ENCODE results near the gene ATP8A1. TPM values are rescaled to one million over a fixed set of nuclear protein-coding genes. Genes with fewer than 3 reads are reported as not detected.

ATP8A1 gene
- total and polyA plus RNA-seq, 2 of the 4 experiments (the other 2 are of a cell fraction), result 0.12 to 0.36 TPM

- no peaks in the 10 kb centered on the region for H3K27me3 ChIP-seq (ENCODE audit: control insufficient read depth, insufficient read depth, low read length)
- no peaks in the 10 kb centered on the region for H3K9me1 ChIP-seq (ENCODE audit: insufficient read depth, low read length)
- H3K56ac ChIP-seq (ENCODE audit: extremely low read depth, insufficient read depth, low read length), result no peak overlapping the region
- H3K4me3 ChIP-seq (ENCODE audit: insufficient read depth, low read depth, low read length), result no peak overlapping the region
- intact Hi-C loops (cut with micrococcal nuclease), result no loop called here
- no peak overlapping the region for H3K27ac ChIP-seq (ENCODE audit: insufficient read depth, low read length)
- H3K18ac ChIP-seq (ENCODE audit: low read depth, low read length), result no peak overlapping the region
- H2BK20ac ChIP-seq (ENCODE audit: low read depth, low read length), result no peak overlapping the region
- no peak overlapping the region for H2AK5ac ChIP-seq (ENCODE audit: low read depth, low read length)
- BruUV-seq (replicated peaks), result no TSS peak
- H2BK15ac ChIP-seq (ENCODE audit: low read depth, low read length), result no peak overlapping the region
- no peak overlapping the region for H2AK9ac ChIP-seq (replicated peaks; ENCODE audit: low read depth, low read length, poor library complexity)
- no peaks in the 10 kb centered on the region for H4K20me1 ChIP-seq (ENCODE audit: insufficient read depth, low read length)
- in situ Hi-C loops (cut with MboI; ENCODE audit: low sequenced_read_pairs), result no loop called here
- H4K91ac ChIP-seq (ENCODE audit: insufficient read depth, low read depth, low read length), result no peak overlapping the region
- no peak overlapping the region for H3K4ac ChIP-seq (ENCODE audit: low read depth, low read length)
- H3K79me1 ChIP-seq (ENCODE audit: low read depth in 1 of 2, low read length in 2 of 2), result no peaks in the 10 kb centered on the region; a peak in 1 of 4 replicates
- ChIA-PET CTCF (no interaction called here), POLR2A (ENCODE audit: unreplicated experiment) (no interaction called here)
- DNase-seq, result no peak
- H2BK5ac ChIP-seq (ENCODE audit: low read depth, low read length, poor library complexity, severe bottlenecking), result no peak overlapping the region
- no peak overlapping the region for H4K5ac ChIP-seq (ENCODE audit: low read depth, low read length)
- no peaks in the 10 kb centered on the region for H3K4me1 ChIP-seq (ENCODE audit: control insufficient read depth, insufficient read depth, low read length)
- no peak for ATAC-seq (ENCODE audit: low read depth)
- no peak for TF ChIP-seq NFE2L2 (IDR thresholded peaks at IDR 0.05; ENCODE audit: low read depth, low read length)
- TF ChIP-seq RCOR1 (IDR thresholded peaks at IDR 0.05; ENCODE audit: insufficient replicate concordance, low read length), result no peak
- TF ChIP-seq CEBPB (IDR thresholded peaks at IDR 0.05; ENCODE audit: low read depth, low read length), result no peak
- TF ChIP-seq FOS (IDR thresholded peaks at IDR 0.05; ENCODE audit: low read depth, low read length), result no peak
- TF ChIP-seq MAFK (IDR thresholded peaks at IDR 0.05; ENCODE audit: low read depth, low read length), result no peak
- TF ChIP-seq MAZ (IDR thresholded peaks at IDR 0.05; ENCODE audit: borderline replicate concordance, low read depth, low read length), result no peak
- TF ChIP-seq RFX5 (IDR thresholded peaks at IDR 0.05; ENCODE audit: low read depth, low read length), result no peak
- TF ChIP-seq BHLHE40 (IDR thresholded peaks at IDR 0.05; ENCODE audit: low read depth, low read length), result no peak
- TF ChIP-seq CHD1 (IDR thresholded peaks at IDR 0.05; ENCODE audit: low read depth, low read length), result no peak
- no peak for TF ChIP-seq MXI1 (IDR thresholded peaks at IDR 0.05; ENCODE audit: borderline replicate concordance, low read depth, low read length)
- no peak for TF ChIP-seq RAD21 (IDR thresholded peaks at IDR 0.05; ENCODE audit: low read length)
- TF ChIP-seq, protein P1, sequence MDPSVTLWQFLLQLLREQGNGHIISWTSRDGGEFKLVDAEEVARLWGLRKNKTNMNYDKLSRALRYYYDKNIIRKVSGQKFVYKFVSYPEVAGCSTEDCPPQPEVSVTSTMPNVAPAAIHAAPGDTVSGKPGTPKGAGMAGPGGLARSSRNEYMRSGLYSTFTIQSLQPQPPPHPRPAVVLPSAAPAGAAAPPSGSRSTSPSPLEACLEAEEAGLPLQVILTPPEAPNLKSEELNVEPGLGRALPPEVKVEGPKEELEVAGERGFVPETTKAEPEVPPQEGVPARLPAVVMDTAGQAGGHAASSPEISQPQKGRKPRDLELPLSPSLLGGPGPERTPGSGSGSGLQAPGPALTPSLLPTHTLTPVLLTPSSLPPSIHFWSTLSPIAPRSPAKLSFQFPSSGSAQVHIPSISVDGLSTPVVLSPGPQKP (IDR thresholded peaks at IDR 0.05; ENCODE audit: borderline replicate concordance, low read depth, low read length), result no peak
- TF ChIP-seq, protein P2, sequence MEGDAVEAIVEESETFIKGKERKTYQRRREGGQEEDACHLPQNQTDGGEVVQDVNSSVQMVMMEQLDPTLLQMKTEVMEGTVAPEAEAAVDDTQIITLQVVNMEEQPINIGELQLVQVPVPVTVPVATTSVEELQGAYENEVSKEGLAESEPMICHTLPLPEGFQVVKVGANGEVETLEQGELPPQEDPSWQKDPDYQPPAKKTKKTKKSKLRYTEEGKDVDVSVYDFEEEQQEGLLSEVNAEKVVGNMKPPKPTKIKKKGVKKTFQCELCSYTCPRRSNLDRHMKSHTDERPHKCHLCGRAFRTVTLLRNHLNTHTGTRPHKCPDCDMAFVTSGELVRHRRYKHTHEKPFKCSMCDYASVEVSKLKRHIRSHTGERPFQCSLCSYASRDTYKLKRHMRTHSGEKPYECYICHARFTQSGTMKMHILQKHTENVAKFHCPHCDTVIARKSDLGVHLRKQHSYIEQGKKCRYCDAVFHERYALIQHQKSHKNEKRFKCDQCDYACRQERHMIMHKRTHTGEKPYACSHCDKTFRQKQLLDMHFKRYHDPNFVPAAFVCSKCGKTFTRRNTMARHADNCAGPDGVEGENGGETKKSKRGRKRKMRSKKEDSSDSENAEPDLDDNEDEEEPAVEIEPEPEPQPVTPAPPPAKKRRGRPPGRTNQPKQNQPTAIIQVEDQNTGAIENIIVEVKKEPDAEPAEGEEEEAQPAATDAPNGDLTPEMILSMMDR (conservative IDR thresholded peaks at IDR 0.05; ENCODE audit: low read depth, low read length), result no peak
- no peak for TF ChIP-seq POLR2A (IDR thresholded peaks at IDR 0.05; ENCODE audit: low read depth, low read length)
- TF ChIP-seq SMC3 (IDR thresholded peaks at IDR 0.05; ENCODE audit: low read depth, low read length), result no peak
- no peak for TF ChIP-seq USF2 (IDR thresholded peaks at IDR 0.05; ENCODE audit: low read depth, low read length)
- no peak overlapping the region for H3K23ac ChIP-seq (ENCODE audit: low read depth, low read length)
- WGBS, 2 experiments (ENCODE audit: extremely low coverage in 2 of 2, insufficient read length in 1 of 2), result 100% methylated on average over 3 of the region's 6 CpGs; no CpG with 5 or more reads in 1 of the 2 experiments
- H4K8ac ChIP-seq (ENCODE audit: low read depth in 2 of 2, low read length in 2 of 2), result no peak overlapping the region
- no peaks in the 10 kb centered on the region for H3K9me3 ChIP-seq (ENCODE audit: control insufficient read depth, insufficient read depth, low read length)
- dilution Hi-C loops (cut with HindIII; ENCODE audit: low sequenced_read_pairs, unreplicated experiment), result no loop called here
- H3K4me2 ChIP-seq (ENCODE audit: low read depth, low read length), result no peak overlapping the region
- no peak overlapping the region for H2BK120ac ChIP-seq (ENCODE audit: low read depth, low read length)
- H3K9ac ChIP-seq (ENCODE audit: low read depth, low read length), result no peak overlapping the region
- no peak overlapping the region for H3K14ac ChIP-seq (replicated peaks; ENCODE audit: low read depth, low read length)
- peaks cover 19% of the 10 kb centered on the region; the same call in 1 of the 2 replicates for H3K36me3 ChIP-seq (ENCODE audit: control insufficient read depth, insufficient read depth, low read length)
- H2AFZ ChIP-seq (replicated peaks; ENCODE audit: low read length, poor library complexity), result no peak overlapping the region
These were observed 252.9 kb downstream of the ATP8A1 start for GRCh38 chr4:42404001-42404400.

Measured in IMR-90 (cell line).